K562 (cell line): ENCODE data around the gene IL12RB1.

ENCODE experiments used
- CBX3 ChIP-seq, 2 experiments: IDR thresholded peaks; 1 replicate in 1 of 2; 2 replicates in 1 of 2; pipeline ENCODE4 v1.6.1; 2012; ENCODE audit warnings: inconsistent platforms in 2 of 2, low read length in 2 of 2, borderline replicate concordance in 1 of 2, control low read depth in 1 of 2
- EZH2 ChIP-seq: IDR thresholded peaks from 2 replicates; pipeline ENCODE4 v1.6.1; 2012; ENCODE audit warnings: low read depth, mild to moderate bottlenecking, inconsistent platforms, low read length, borderline replicate concordance
- POLR2AphosphoS5 ChIP-seq: IDR thresholded peaks from 2 replicates; pipeline ENCODE4 v1.6.1; 2011; ENCODE audit warnings: mild to moderate bottlenecking, low read depth, low read length, moderate library complexity; ENCODE audit not compliant: control insufficient read depth, insufficient read depth
- SMC3 ChIP-seq: conservative IDR thresholded peaks from 2 replicates; pipeline ENCODE4 v1.6.1; 2011; ENCODE audit warnings: low read depth, low read length, improper control_type of control experiment; ENCODE audit not compliant: insufficient read depth

DNA sequence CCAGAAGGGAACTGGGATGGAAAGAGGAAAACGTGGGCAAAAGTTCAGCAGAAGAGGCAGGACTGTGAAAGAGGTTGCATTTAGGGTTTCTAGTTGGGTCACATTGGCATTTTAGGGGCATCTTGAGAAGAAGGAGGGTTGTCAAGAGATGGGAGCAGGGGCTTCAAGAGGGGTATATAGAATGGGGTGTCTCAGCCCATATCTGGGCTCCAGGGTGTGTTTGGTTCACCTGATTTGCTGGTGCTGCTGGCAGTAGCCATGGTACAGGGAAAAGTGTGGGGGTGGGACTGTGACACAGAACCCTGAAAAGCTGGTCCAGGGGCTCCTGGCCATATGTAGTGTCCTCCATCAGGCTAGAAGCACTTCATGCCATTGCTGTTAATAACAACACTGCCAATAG is 33.4 kb upstream of the IL12RB1 start:
- TF ChIP-seq EZH2 = no peak
- no peak for TF ChIP-seq POLR2AphosphoS5
- no peak for TF ChIP-seq CBX3 (IDR thresholded peaks at IDR 0.05; ENCODE audit: borderline replicate concordance in 1 of 2, low read length in 2 of 2)
- TF ChIP-seq SMC3 = no peak
